Renal pelvis (tissue), 4 donors: Measurements from ENCODE around the gene ZMAT5. TPM values are rescaled to one million over a fixed set of nuclear protein-coding genes. Genes with fewer than 3 reads are reported as not detected.

Experiments used
- DNase-seq: peaks from one replicate; pipeline ENCODE4 v3.0.0-alpha.2; 2013
- polyA plus RNA-seq, 3 donors: library from polyadenylated mRNA; unstranded; fragments of 120-200 nt; gene quantifications; one replicate each; pipeline ENCODE4 v1.2.1, GENCODE V29; 2013; ENCODE audit not compliant: insufficient read length in 3 of 3

Gene ZMAT5
- polyA plus RNA-seq, 3 donors, result 22.5 to 29.7 (median 27.1) TPM

GRCh38 chr22:29733362-29734201 is 33.2 kb downstream of the ZMAT5 start:
- peak; percentile 73 for DNase-seq

GRCh38 chr22:29732883-29733282 is 33.9 kb downstream of the ZMAT5 start:
- DNase-seq, result no peak

GRCh38 chr22:29731058-29731850 is 35.6 kb downstream of the ZMAT5 start:
- no peak for DNase-seq

- no peak for DNase-seq
These were observed 37.6 kb downstream of the ZMAT5 start for GRCh38 chr22:29729161-29729560.

- DNase-seq, result peak; percentile 56
These were observed 39.7 kb downstream of the ZMAT5 start for GRCh38 chr22:29727131-29727523.

- DNase-seq, result no peak
These were observed 40.2 kb downstream of the ZMAT5 start for GRCh38 chr22:29726512-29727130.

- DNase-seq, result no peak
These were observed 40.7 kb downstream of the ZMAT5 start for GRCh38 chr22:29726106-29726505.

GRCh38 chr22:29724843-29725242 is 42.0 kb downstream of the ZMAT5 start:
- no peak for DNase-seq

- no peak for DNase-seq
These were observed 43.0 kb downstream of the ZMAT5 start for GRCh38 chr22:29723766-29724165.

- no peak for DNase-seq
These were observed 44.2 kb downstream of the ZMAT5 start for GRCh38 chr22:29722587-29722986.

GRCh38 chr22:29722151-29722550 is 44.7 kb downstream of the ZMAT5 start:
- no peak for DNase-seq

GRCh38 chr22:29720811-29721323 is 45.9 kb downstream of the ZMAT5 start:
- DNase-seq, result no peak

GRCh38 chr22:29719899-29720645 is 46.7 kb downstream of the ZMAT5 start, which contains the start of gene CABP7:
CABP7 (plus strand) TSS chr22:29720003; CDS start chr22:29720425, 422 bp downstream.
- no peak for DNase-seq

- no peak for DNase-seq
These were observed 47.6 kb downstream of the ZMAT5 start for GRCh38 chr22:29718949-29719898.

- no peak for DNase-seq
These were observed 49.0 kb downstream of the ZMAT5 start for GRCh38 chr22:29717789-29718188.

GRCh38 chr22:29716814-29717545 is 49.8 kb downstream of the ZMAT5 start:
- peak; percentile 89 for DNase-seq

- DNase-seq, result no peak
These were observed 51.1 kb downstream of the ZMAT5 start for GRCh38 chr22:29715705-29716104.

- DNase-seq, result no peak
These were observed 51.6 kb downstream of the ZMAT5 start for GRCh38 chr22:29715240-29715639.

- DNase-seq, result no peak
These were observed 53.6 kb downstream of the ZMAT5 start for GRCh38 chr22:29713156-29713727.
